ENCODE data around the gene TBCK. TPM values are rescaled to one million over a fixed set of nuclear protein-coding genes. Genes with fewer than 3 reads are reported as not detected.

The TBCK gene
- total RNA-seq, 1 donor from 2014 or later = 16.3 TPM

DNA sequence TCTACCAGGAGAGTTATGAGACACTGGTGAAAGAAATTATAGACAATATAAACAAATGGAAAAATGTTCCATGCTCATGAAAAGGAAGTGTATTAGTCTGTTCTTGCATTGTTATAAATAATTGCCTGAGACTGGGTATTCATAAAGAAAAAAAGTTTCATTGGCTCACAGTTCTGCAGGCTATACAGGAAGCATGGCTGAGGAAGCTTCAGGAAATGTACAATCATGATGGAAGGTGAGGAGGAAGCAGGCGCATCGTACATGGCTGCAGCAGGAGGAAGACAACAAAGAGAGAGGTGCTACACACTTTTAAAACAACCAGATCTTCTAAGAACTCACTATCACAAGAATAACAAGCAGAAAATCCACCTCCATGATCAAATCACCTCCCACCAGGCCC is 236.4 kb downstream of the TBCK start:
- FAIRE-seq (no peak), DNase-seq (ENCODE audit: low read depth) (no peak)
- TF ChIP-seq, protein P1, sequence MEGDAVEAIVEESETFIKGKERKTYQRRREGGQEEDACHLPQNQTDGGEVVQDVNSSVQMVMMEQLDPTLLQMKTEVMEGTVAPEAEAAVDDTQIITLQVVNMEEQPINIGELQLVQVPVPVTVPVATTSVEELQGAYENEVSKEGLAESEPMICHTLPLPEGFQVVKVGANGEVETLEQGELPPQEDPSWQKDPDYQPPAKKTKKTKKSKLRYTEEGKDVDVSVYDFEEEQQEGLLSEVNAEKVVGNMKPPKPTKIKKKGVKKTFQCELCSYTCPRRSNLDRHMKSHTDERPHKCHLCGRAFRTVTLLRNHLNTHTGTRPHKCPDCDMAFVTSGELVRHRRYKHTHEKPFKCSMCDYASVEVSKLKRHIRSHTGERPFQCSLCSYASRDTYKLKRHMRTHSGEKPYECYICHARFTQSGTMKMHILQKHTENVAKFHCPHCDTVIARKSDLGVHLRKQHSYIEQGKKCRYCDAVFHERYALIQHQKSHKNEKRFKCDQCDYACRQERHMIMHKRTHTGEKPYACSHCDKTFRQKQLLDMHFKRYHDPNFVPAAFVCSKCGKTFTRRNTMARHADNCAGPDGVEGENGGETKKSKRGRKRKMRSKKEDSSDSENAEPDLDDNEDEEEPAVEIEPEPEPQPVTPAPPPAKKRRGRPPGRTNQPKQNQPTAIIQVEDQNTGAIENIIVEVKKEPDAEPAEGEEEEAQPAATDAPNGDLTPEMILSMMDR (IDR thresholded peaks at IDR 0.05; ENCODE audit: insufficient read depth, low read length, severe bottlenecking) = no peak
- Histone ChIP-seq H3K4me3 (ENCODE audit: low read depth, low read length) (no peak overlapping the region), H3K36me3 (ENCODE audit: control insufficient read depth, insufficient read depth, low read length) (no peaks in the 10 kb centered on the region), H3K27me3 (ENCODE audit: control insufficient read depth, insufficient read depth, low read length) (no peaks in the 10 kb centered on the region)

DNA sequence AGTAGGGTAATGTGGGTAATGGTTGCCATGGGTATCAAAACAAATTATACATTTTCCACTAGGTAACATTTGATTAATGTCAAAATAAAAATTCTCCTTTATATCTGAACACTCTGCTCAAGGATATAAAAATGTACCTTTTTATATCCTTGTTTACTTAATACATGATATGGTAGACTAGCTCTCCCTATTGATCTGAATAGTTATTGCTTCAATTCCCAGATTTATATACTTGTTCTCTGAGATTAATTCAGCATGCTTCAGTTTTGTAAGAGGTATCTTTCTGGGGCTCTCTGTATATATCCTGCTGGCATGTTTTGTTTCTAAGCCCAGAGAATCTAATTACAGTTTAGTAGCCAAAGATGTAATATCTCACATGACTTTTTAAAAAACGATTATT is 251.0 kb downstream of the TBCK start:
- TF ChIP-seq, protein P1 (IDR thresholded peaks at IDR 0.05; ENCODE audit: insufficient read depth, low read length, severe bottlenecking) = no peak
- no peak for FAIRE-seq

DNA sequence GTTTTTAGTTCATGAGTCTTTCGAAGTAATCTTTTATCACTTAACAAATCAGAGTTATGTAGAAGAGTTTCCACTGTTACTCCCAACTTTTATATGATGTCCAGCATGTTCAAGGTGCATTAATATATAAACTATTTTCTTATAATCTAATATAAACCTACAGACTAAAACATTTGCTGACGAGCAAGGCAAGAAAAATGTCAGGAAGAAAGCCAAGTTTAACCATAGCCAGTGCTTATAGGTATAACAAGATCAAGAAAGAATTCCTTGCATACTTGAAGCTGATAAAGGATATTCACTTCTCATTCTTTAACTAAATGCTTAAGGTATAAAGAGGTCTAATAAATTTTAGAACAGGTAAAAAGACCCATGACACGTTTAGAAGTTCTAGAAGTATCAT is 253.0 kb downstream of the TBCK start:
- no peaks in the 10 kb centered on the region for H3K36me3 ChIP-seq (ENCODE audit: control insufficient read depth, insufficient read depth, low read length)
- TF ChIP-seq, protein P1 (IDR thresholded peaks at IDR 0.05; ENCODE audit: insufficient read depth, low read length, severe bottlenecking) = no peak
- FAIRE-seq (no peak), DNase-seq (ENCODE audit: low read depth) (peak; percentile 24)
- H3K4me3 ChIP-seq (ENCODE audit: low read depth, low read length) = no peak overlapping the region
- no peaks in the 10 kb centered on the region for H3K27me3 ChIP-seq (ENCODE audit: control insufficient read depth, insufficient read depth, low read length)

More for the DNA sequence above, 251.0 kb downstream of the TBCK start:
- no peaks in the 10 kb centered on the region for H3K27me3 ChIP-seq (ENCODE audit: control insufficient read depth, insufficient read depth, low read length)
- no peaks in the 10 kb centered on the region for H3K36me3 ChIP-seq (ENCODE audit: control insufficient read depth, insufficient read depth, low read length)
- DNase-seq (ENCODE audit: low read depth) = no peak
- no peak overlapping the region for H3K4me3 ChIP-seq (ENCODE audit: low read depth, low read length)

DNA sequence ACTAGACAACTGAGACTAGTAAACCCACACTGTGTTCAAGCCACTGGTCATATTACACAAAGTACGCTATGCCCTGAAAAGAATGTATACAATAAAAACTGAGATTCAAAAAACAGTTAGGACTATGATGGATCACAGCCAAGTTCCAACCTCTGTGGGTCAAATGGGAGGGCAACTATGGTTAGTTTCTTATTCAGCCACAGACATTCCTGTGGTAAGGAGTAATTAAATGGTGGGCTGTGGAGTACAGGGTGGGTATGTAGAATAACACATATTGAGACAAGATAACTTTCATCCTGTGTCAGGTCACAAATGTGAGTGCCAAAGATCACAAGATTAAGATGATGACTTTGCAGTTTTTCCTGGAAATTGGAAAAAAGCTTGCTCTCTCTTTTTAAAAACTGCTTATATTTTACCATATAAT is 253.5 kb downstream of the TBCK start:
- TF ChIP-seq, protein P1 (IDR thresholded peaks at IDR 0.05; ENCODE audit: insufficient read depth, low read length, severe bottlenecking) = no peak
- H3K36me3 ChIP-seq (ENCODE audit: control insufficient read depth, insufficient read depth, low read length) = no peaks in the 10 kb centered on the region
- no peak overlapping the region for H3K4me3 ChIP-seq (ENCODE audit: low read depth, low read length)
- DNase-seq (ENCODE audit: low read depth) = peak; percentile 19
- no peak for FAIRE-seq
- H3K27me3 ChIP-seq (ENCODE audit: control insufficient read depth, insufficient read depth, low read length) = no peaks in the 10 kb centered on the region

DNA sequence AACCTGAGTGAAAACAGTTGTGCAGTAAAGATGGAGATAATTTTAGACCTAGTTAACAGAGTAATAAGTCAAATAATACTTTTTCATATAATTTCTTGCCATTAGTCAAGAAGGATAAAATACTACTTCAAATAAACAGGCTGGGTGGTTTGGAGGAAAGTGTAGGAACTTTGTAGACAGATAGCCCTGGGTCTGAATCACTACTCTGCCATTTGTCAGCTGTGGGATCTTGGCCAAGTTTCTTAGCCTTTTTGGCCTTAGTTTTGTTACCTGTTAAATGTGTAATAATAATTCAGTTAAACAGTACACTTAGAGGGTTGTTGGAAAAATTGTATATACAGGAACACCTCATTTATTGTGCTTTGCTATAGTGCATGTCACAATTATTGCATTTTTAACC is 257.1 kb downstream of the TBCK start:
- H3K27me3 ChIP-seq (ENCODE audit: control insufficient read depth, insufficient read depth, low read length) = no peaks in the 10 kb centered on the region
- FAIRE-seq (no peak), DNase-seq (ENCODE audit: low read depth) (peak; percentile 39)
- TF ChIP-seq, protein P1 (IDR thresholded peaks at IDR 0.05; ENCODE audit: insufficient read depth, low read length, severe bottlenecking) = no peak
- H3K4me3 ChIP-seq (ENCODE audit: low read depth, low read length) = no peak overlapping the region
- H3K36me3 ChIP-seq (ENCODE audit: control insufficient read depth, insufficient read depth, low read length) = no peaks in the 10 kb centered on the region

DNA sequence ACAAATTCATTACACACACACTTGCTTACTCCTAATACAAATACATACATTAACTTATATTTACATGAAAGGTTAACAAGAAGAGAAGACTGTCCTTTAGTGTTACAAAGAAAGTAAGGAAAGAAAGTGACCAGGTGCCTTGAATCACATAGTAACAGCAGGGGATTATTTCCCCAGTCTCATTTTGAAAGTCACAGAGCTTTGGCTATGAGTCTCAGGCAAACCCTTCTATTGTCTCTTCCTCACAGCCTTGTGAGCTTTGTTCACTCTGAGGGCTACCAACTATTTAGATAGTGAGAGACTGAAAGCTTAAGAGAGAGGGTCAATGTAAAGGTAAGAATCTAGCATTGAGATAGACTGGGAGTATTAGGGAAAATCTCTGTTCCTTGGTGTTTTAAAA is 259.1 kb downstream of the TBCK start:
- no peak overlapping the region for H3K4me3 ChIP-seq (ENCODE audit: low read depth, low read length)
- no peaks in the 10 kb centered on the region for H3K36me3 ChIP-seq (ENCODE audit: control insufficient read depth, insufficient read depth, low read length)
- TF ChIP-seq, protein P1 (IDR thresholded peaks at IDR 0.05; ENCODE audit: insufficient read depth, low read length, severe bottlenecking) = no peak
- FAIRE-seq (no peak), DNase-seq (ENCODE audit: low read depth) (no peak)
- H3K27me3 ChIP-seq (ENCODE audit: control insufficient read depth, insufficient read depth, low read length) = no peaks in the 10 kb centered on the region

All from bronchial epithelial cell (primary cell).